H9 (cell line): Measurements from ENCODE around the gene SYNPO2. TPM values are rescaled to one million over a fixed set of nuclear protein-coding genes. Genes with fewer than 3 reads are reported as not detected.

ENCODE experiments used
- DNase-seq: peaks from one replicate; pipeline ENCODE4 v3.0.0-alpha.2; 2017
- H2AFZ ChIP-seq: one replicate; pipeline ENCODE4 v1.6.1; 2013; ENCODE audit warnings: mild to moderate bottlenecking, low read length, control low read depth, moderate library complexity
- H2AK5ac ChIP-seq: 2 replicates; pipeline ENCODE4 v1.6.1; 2013; ENCODE audit warnings: low read length, control low read depth, mixed read lengths; ENCODE audit not compliant: insufficient read length
- H2BK120ac ChIP-seq: one replicate; pipeline ENCODE4 v1.6.1; 2013; ENCODE audit warnings: low read depth, mild to moderate bottlenecking, low read length, control low read depth, inconsistent platforms; ENCODE audit not compliant: poor library complexity, severe bottlenecking
- H2BK12ac ChIP-seq: 2 replicates; pipeline ENCODE4 v1.6.1; 2013; ENCODE audit warnings: low read length, control low read depth, mixed read lengths, low read depth; ENCODE audit not compliant: insufficient read length
- H2BK15ac ChIP-seq: 2 replicates; pipeline ENCODE4 v1.6.1; 2013; ENCODE audit warnings: low read depth, low read length, control low read depth
- H2BK20ac ChIP-seq: one replicate; pipeline ENCODE4 v1.6.1; 2013; ENCODE audit warnings: low read depth, mild to moderate bottlenecking, low read length, control low read depth, inconsistent platforms; ENCODE audit not compliant: poor library complexity, severe bottlenecking
- H2BK5ac ChIP-seq: 2 replicates; pipeline ENCODE4 v1.6.1; 2013; ENCODE audit warnings: low read length, control low read depth, mixed read lengths; ENCODE audit not compliant: insufficient read length
- H3K14ac ChIP-seq: 2 replicates; pipeline ENCODE4 v1.6.1; 2013; ENCODE audit warnings: low read length, control low read depth; ENCODE audit not compliant: insufficient read depth
- H3K18ac ChIP-seq: 2 replicates; pipeline ENCODE4 v1.6.1; 2013; ENCODE audit warnings: low read depth, mild to moderate bottlenecking, mixed read lengths, low read length, control low read depth; ENCODE audit not compliant: insufficient read length
- H3K23ac ChIP-seq: 2 replicates; pipeline ENCODE4 v1.6.1; 2013; ENCODE audit warnings: low read length, control low read depth, mixed read lengths, low read depth; ENCODE audit not compliant: insufficient read length
- H3K23me2 ChIP-seq: 2 replicates; pipeline ENCODE4 v1.6.1; 2013; ENCODE audit warnings: low read depth, mild to moderate bottlenecking, mixed read lengths, low read length, control low read depth; ENCODE audit not compliant: insufficient read length, poor library complexity, severe bottlenecking
- H3K27ac ChIP-seq: 2 replicates; pipeline ENCODE4 v1.5.1; 2013; ENCODE audit warnings: low read length, control low read depth, mixed read lengths, low read depth; ENCODE audit not compliant: insufficient read length
- H3K27me3 ChIP-seq: 2 replicates; pipeline ENCODE4 v1.6.1; 2013; ENCODE audit warnings: low read length, control low read depth, inconsistent platforms; ENCODE audit not compliant: insufficient read depth
- H3K4ac ChIP-seq: 2 replicates; pipeline ENCODE4 v1.6.1; 2013; ENCODE audit warnings: low read depth, mild to moderate bottlenecking, control low read depth, inconsistent platforms, low read length, moderate library complexity
- H3K4me1 ChIP-seq: 2 replicates; pipeline ENCODE4 v1.6.1; 2013; ENCODE audit warnings: low read length, control low read depth, inconsistent platforms; ENCODE audit not compliant: insufficient read depth
- H3K4me2 ChIP-seq: 2 replicates; pipeline ENCODE4 v1.6.1; 2013; ENCODE audit warnings: low read length, control low read depth, mixed read lengths; ENCODE audit not compliant: insufficient read length, insufficient read depth
- H3K56ac ChIP-seq: 2 replicates; pipeline ENCODE4 v1.6.1; 2013; ENCODE audit warnings: low read depth, mild to moderate bottlenecking, mixed read lengths, low read length, control low read depth; ENCODE audit not compliant: insufficient read length
- H3K79me1 ChIP-seq: 2 replicates; pipeline ENCODE4 v1.6.1; 2013; ENCODE audit warnings: low read depth, mild to moderate bottlenecking, moderate library complexity, low read length, control low read depth, inconsistent platforms; ENCODE audit not compliant: insufficient read depth, poor library complexity, severe bottlenecking
- H3K79me2 ChIP-seq: 2 replicates; pipeline ENCODE4 v1.6.1; 2013; ENCODE audit warnings: low read length, control low read depth, inconsistent platforms; ENCODE audit not compliant: insufficient read depth
- H3K9ac ChIP-seq: 2 replicates; pipeline ENCODE4 v1.6.1; 2013; ENCODE audit warnings: low read length, control low read depth, mixed read lengths; ENCODE audit not compliant: insufficient read length; ENCODE audit errors: extremely low read depth
- H3K9me3 ChIP-seq: one replicate; pipeline ENCODE4 v1.6.1; 2013; ENCODE audit warnings: low read depth, low read length, inconsistent platforms; ENCODE audit not compliant: control insufficient read depth
- H3T11ph ChIP-seq: one replicate; pipeline ENCODE4 v1.6.1; 2013; ENCODE audit warnings: mild to moderate bottlenecking, low read length, control low read depth, inconsistent platforms
- H4K20me1 ChIP-seq: one replicate; pipeline ENCODE4 v1.6.1; 2013; ENCODE audit not compliant: control insufficient read depth, insufficient read length, insufficient read depth
- H4K5ac ChIP-seq: 2 replicates; pipeline ENCODE4 v1.6.1; 2013; ENCODE audit warnings: low read depth, mild to moderate bottlenecking, mixed read lengths, low read length, control low read depth; ENCODE audit not compliant: insufficient read length
- H4K8ac ChIP-seq: replicated peaks from 2 replicates; pipeline ENCODE4 v1.6.1; 2013; ENCODE audit warnings: low read length, control low read depth, mixed read lengths, low read depth; ENCODE audit not compliant: insufficient read length
- H4K91ac ChIP-seq: 2 replicates; pipeline ENCODE4 v1.6.1; 2013; ENCODE audit warnings: low read depth, mild to moderate bottlenecking, moderate library complexity, mixed read lengths, low read length, control low read depth; ENCODE audit not compliant: insufficient read length
- H3K27ac Mint-ChIP-seq, 3 experiments: 2 replicates in 2 of 3; 3 replicates in 1 of 3; pipeline ENCODE4 v1.8.0; 2020 to 2021; ENCODE audit warnings: mixed read lengths in 3 of 3, mild to moderate bottlenecking in 1 of 3, moderate library complexity in 1 of 3
- H3K27me3 Mint-ChIP-seq: 2 replicates; pipeline ENCODE4 v1.8.0; 2021; ENCODE audit warnings: low read depth, mild to moderate bottlenecking, moderate library complexity, mixed read lengths
- H3K36me3 Mint-ChIP-seq, 3 experiments: 2 replicates in 2 of 3; 3 replicates in 1 of 3; pipeline ENCODE4 v1.8.0; 2020 to 2021; ENCODE audit warnings: low read depth in 3 of 3, mixed read lengths in 3 of 3; ENCODE audit not compliant: insufficient read depth in 1 of 3
- H3K4me1 Mint-ChIP-seq, 2 experiments: 2 replicates each; pipeline ENCODE4 v1.8.0; 2020; ENCODE audit warnings: mixed read lengths in 2 of 2
- H3K4me3 Mint-ChIP-seq, 2 experiments: 2 replicates in 1 of 2; 3 replicates in 1 of 2; pipeline ENCODE4 v1.8.0; 2020 to 2021; ENCODE audit warnings: mild to moderate bottlenecking in 2 of 2, mixed read lengths in 2 of 2, moderate library complexity in 1 of 2
- H3K9me3 Mint-ChIP-seq, 2 experiments: 2 replicates in 1 of 2; 3 replicates in 1 of 2; pipeline ENCODE4 v1.8.0; 2020; ENCODE audit warnings: mild to moderate bottlenecking in 2 of 2, mixed read lengths in 2 of 2, moderate library complexity in 1 of 2
- CTCF ChIP-seq: fragments of 200-600 bp; sonication (generic); conservative IDR thresholded peaks from 3 replicates; pipeline ENCODE4 v1.8.0; 2021; ENCODE audit warnings: antibody characterized with exemption, mild to moderate bottlenecking
- WGBS: extraction: QIAGEN DNeasy Blood & Tissue Kit; methylation state at CpG from one replicate; pipeline ENCODE4 v1.1.7; 2013; ENCODE audit warnings: missing lambda C conversion rate, low lambda C conversion rate, mixed read lengths; ENCODE audit not compliant: insufficient read length; ENCODE audit errors: extremely low coverage; 5-methylcytosine and 5-hydroxymethylcytosine counted together
- total RNA-seq: library from RNA; stranded (reverse); gene quantifications from 2 replicates; pipeline ENCODE4 v1.2.1, GENCODE V29; 2021

SYNPO2 gene
- total RNA-seq, 1 experiment from 2014 or later: 1.1 TPM

GRCh38 chr4:119100655-119101054 is 212.0 kb downstream of the SYNPO2 start:
- no peaks in the 10 kb centered on the region for H3K9me3 Mint-ChIP-seq
- Histone ChIP-seq H3K9ac (no peak overlapping the region), H3K14ac (no peak overlapping the region), H2AFZ (no peak overlapping the region), H4K5ac (no peak overlapping the region), H3K27me3 (no peaks in the 10 kb centered on the region), H2BK5ac (no peak overlapping the region), H3K27ac (no peak overlapping the region), H2AK5ac (no peak overlapping the region), H3K9me3 (no peaks in the 10 kb centered on the region), H3K4ac (no peak overlapping the region), H4K20me1 (no peaks in the 10 kb centered on the region), H3T11ph (no peak overlapping the region), H3K23me2 (no peaks in the 10 kb centered on the region), H3K4me2 (no peak overlapping the region), H4K91ac (no peak overlapping the region), H4K8ac (no peak overlapping the region), H2BK120ac (no peak overlapping the region), H3K56ac (no peak overlapping the region), H2BK12ac (no peak overlapping the region), H3K79me2 (no peaks in the 10 kb centered on the region), H2BK15ac (no peak overlapping the region), H2BK20ac (no peak overlapping the region), H3K4me1 (no peaks in the 10 kb centered on the region; the same call in 1 of the 2 replicates), H3K23ac (no peak overlapping the region), H3K18ac (no peak overlapping the region), H3K79me1 (no peaks in the 10 kb centered on the region)
- H3K4me3 Mint-ChIP-seq: no peak overlapping the region
- no CpG with 5 or more reads among the region's 1 CpG for WGBS
- no peaks in the 10 kb centered on the region for H3K36me3 Mint-ChIP-seq
- H3K27ac Mint-ChIP-seq: no peak overlapping the region
- H3K27me3 Mint-ChIP-seq: no peaks in the 10 kb centered on the region
- H3K4me1 Mint-ChIP-seq: peaks cover 11 to 15% of the 10 kb centered on the region in 2 experiments
- no peak for DNase-seq
- no peak for TF ChIP-seq CTCF
